HCT116 (cell line): Measurements from ENCODE around the gene UTS2. TPM values are rescaled to one million over a fixed set of nuclear protein-coding genes. Genes with fewer than 3 reads are reported as not detected.

Experiments used
- ATAC-seq: fragments of 200-7000 bp; cut with Tn5 transposase; 2 replicates; pipeline ENCODE4 v1.9.1; 2020; ENCODE audit warnings: mild to moderate bottlenecking, moderate library complexity
- BruUV-seq: library from RNA; stranded (reverse); fragments of 400-500 nt; replicated peaks from 2 replicates; lab custom pipeline; 2021; lab: Mats Ljungman, UMichigan
- CTCF ChIA-PET: fragments of 300-600 bp; sonication (Branson Sonifier 250); formaldehyde crosslinking; loops from one replicate; lab custom pipeline; 2021; ENCODE audit warnings: antibody characterized with exemption; lab: Charles Lee
- POLR2A ChIA-PET: fragments of 300-600, 350-600 bp; sonication (Branson Sonifier 250); formaldehyde crosslinking; loops from one replicate; lab custom pipeline; 2021; ENCODE audit warnings: antibody characterized with exemption; lab: Charles Lee
- RAD21 ChIA-PET, 2 experiments: fragments of 300-600 bp; sonication (Branson Sonifier 250); formaldehyde crosslinking; loops; one replicate each; lab custom pipeline; 2023; ENCODE audit warnings: low total read pairs in 2 of 2; ENCODE audit not compliant: uncharacterized antibody in 2 of 2, unreplicated experiment in 2 of 2, low non-redundant PET in 1 of 2; lab: Charles Lee
- DNase-seq: peaks from one replicate; pipeline ENCODE4 v3.0.0-alpha.2; 2010; ENCODE audit warnings: low read depth, low spot score
- H2AFZ ChIP-seq: fragments of 200-600 bp; shearing (Covaris generic), sonication (generic); 2 replicates; pipeline ENCODE4 v1.6.1; 2017; ENCODE audit warnings: low read depth, mixed run types, mixed read lengths, antibody characterized with exemption, low read length; ENCODE audit not compliant: poor library complexity, severe bottlenecking
- H3K27ac ChIP-seq: 2 replicates; pipeline ENCODE4 v1.5.1; 2012; ENCODE audit warnings: low read depth, low read length
- H3K27me3 ChIP-seq: fragments of 200-600 bp; sonication (generic); 2 replicates; pipeline ENCODE4 v1.6.1; 2016; ENCODE audit warnings: mixed run types, low read length, mixed read lengths; ENCODE audit not compliant: insufficient read depth
- H3K36me3 ChIP-seq, 2 experiments: fragments of 200-500 bp in 1 of 2; fragments of 200-600 bp in 1 of 2; sonication (Bioruptor generic) in 1 of 2; sonication (generic) in 1 of 2; 2 replicates each; pipeline versions ENCODE4 v1.5.1 to v1.6.1; 2014 to 2016; ENCODE audit warnings: low read length in 2 of 2, inconsistent platforms in 1 of 2, mixed read lengths in 1 of 2, mixed run types in 1 of 2; ENCODE audit not compliant: insufficient read depth in 2 of 2, control insufficient read depth in 1 of 2
- H3K4me1 ChIP-seq, 2 experiments: fragments of 200-600 bp in 1 of 2; sonication (generic) in 1 of 2; 2 replicates each; pipeline versions ENCODE4 v1.5.1 to v1.6.1; 2012 to 2017; ENCODE audit warnings: low read length in 2 of 2, inconsistent platforms in 1 of 2, mild to moderate bottlenecking in 1 of 2, mixed read lengths in 1 of 2, mixed run types in 1 of 2, moderate library complexity in 1 of 2; ENCODE audit not compliant: insufficient read depth in 2 of 2, control insufficient read depth in 1 of 2
- H3K4me2 ChIP-seq: fragments of 200-600 bp; sonication (generic); 2 replicates; pipeline ENCODE4 v1.6.1; 2017; ENCODE audit warnings: mixed run types, low read length, mixed read lengths
- H3K4me3 ChIP-seq, 2 experiments: fragments of 200-600 bp in 1 of 2; sonication (generic) in 1 of 2; replicated peaks in 1 of 2; 2 replicates each; pipeline ENCODE4 v1.5.1; 2011 to 2016; ENCODE audit warnings: low read length in 2 of 2, control low read depth in 1 of 2, low read depth in 1 of 2, mild to moderate bottlenecking in 1 of 2, mixed read lengths in 1 of 2, mixed run types in 1 of 2
- H3K79me2 ChIP-seq: fragments of 200-600 bp; sonication (generic); 2 replicates; pipeline ENCODE4 v1.6.1; 2017; ENCODE audit warnings: mild to moderate bottlenecking, mixed run types, low read length, moderate library complexity, mixed read lengths; ENCODE audit not compliant: insufficient read depth
- H3K9ac ChIP-seq: fragments of 200-600 bp; sonication (generic); 2 replicates; pipeline ENCODE4 v1.6.1; 2016; ENCODE audit warnings: low read length, mixed read lengths
- H3K9me2 ChIP-seq: fragments of 200-600 bp; sonication (generic), shearing (Covaris generic); 2 replicates; pipeline ENCODE4 v1.6.1; 2017; ENCODE audit warnings: mixed run types, mild to moderate bottlenecking, moderate library complexity; ENCODE audit not compliant: insufficient read depth
- H3K9me3 ChIP-seq, 2 experiments: fragments of 200-500 bp in 1 of 2; fragments of 200-600 bp in 1 of 2; sonication (Bioruptor generic) in 1 of 2; sonication (generic) in 1 of 2; 2 replicates each; pipeline ENCODE4 v1.6.1; 2014 to 2017; ENCODE audit warnings: low read length in 2 of 2, mixed read lengths in 2 of 2, inconsistent platforms in 1 of 2, low read depth in 1 of 2, mild to moderate bottlenecking in 1 of 2, mixed run types in 1 of 2, moderate library complexity in 1 of 2; ENCODE audit not compliant: control insufficient read depth in 1 of 2, insufficient read depth in 1 of 2
- H4K20me1 ChIP-seq: fragments of 200-600 bp; sonication (generic), shearing (Covaris generic); 2 replicates; pipeline ENCODE4 v1.6.1; 2017; ENCODE audit warnings: mixed run types, mild to moderate bottlenecking, moderate library complexity; ENCODE audit not compliant: insufficient read depth
- EGR1 ChIP-seq: IDR thresholded peaks from 2 replicates; pipeline ENCODE4 v1.6.1; 2012; ENCODE audit warnings: low read depth
- ELF1 ChIP-seq: IDR thresholded peaks from 2 replicates; pipeline ENCODE4 v1.6.1; 2012; ENCODE audit warnings: low read depth, borderline replicate concordance
- EZH2 ChIP-seq: fragments of 200-600 bp; sonication (generic); IDR thresholded peaks from 2 replicates; pipeline ENCODE4 v1.6.1; 2017; ENCODE audit warnings: antibody characterized with exemption, mixed run types
- EZH2phosphoT487 ChIP-seq: fragments of 200-600 bp; IDR thresholded peaks from 2 replicates; pipeline ENCODE4 v1.6.1; 2018; ENCODE audit warnings: antibody characterized with exemption, borderline replicate concordance
- FOSL1 ChIP-seq: IDR thresholded peaks from 2 replicates; pipeline ENCODE4 v1.6.1; 2012; ENCODE audit warnings: low read depth
- POLR2A ChIP-seq: IDR thresholded peaks from 2 replicates; pipeline ENCODE4 v1.7.0; 2011; ENCODE audit warnings: borderline replicate concordance; ENCODE audit not compliant: insufficient read depth, insufficient read length; ENCODE audit errors: extremely low read depth
- POLR2AphosphoS5 ChIP-seq: IDR thresholded peaks from 2 replicates; pipeline ENCODE4 v1.6.1; 2011; ENCODE audit warnings: mild to moderate bottlenecking, low read depth, low read length, moderate library complexity
- RAD21 ChIP-seq: IDR thresholded peaks from 2 replicates; pipeline ENCODE4 v1.6.1; 2012; ENCODE audit warnings: low read depth, mild to moderate bottlenecking
- SIN3A ChIP-seq: IDR thresholded peaks from 2 replicates; pipeline ENCODE4 v1.6.1; 2012; ENCODE audit warnings: low read depth
- SRF ChIP-seq: IDR thresholded peaks from 2 replicates; pipeline ENCODE4 v1.6.1; 2012; ENCODE audit warnings: low read depth
- TCF7L2 ChIP-seq: IDR thresholded peaks from 2 replicates; pipeline ENCODE4 v1.7.0; 2011; ENCODE audit warnings: borderline replicate concordance, inconsistent platforms; ENCODE audit not compliant: insufficient read depth, insufficient read length; ENCODE audit errors: extremely low read depth
- ZFX ChIP-seq: fragments of 450-650 bp; IDR thresholded peaks from 2 replicates; pipeline ENCODE4 v1.6.1; 2017
- ZNF274 ChIP-seq: fragments of 200-500 bp; sonication (Bioruptor generic); IDR thresholded peaks from 2 replicates; pipeline ENCODE4 v1.6.1; 2014; ENCODE audit warnings: mild to moderate bottlenecking, low read depth, low read length, inconsistent platforms
- intact Hi-C: fragments of 100-400 bp; cut with micrococcal nuclease; formaldehyde crosslinking; loops from 2 replicates; pipeline ENCODE4 v1.10.0; 2022
- total RNA-seq: library from RNA; stranded (reverse); gene quantifications from one replicate; pipeline ENCODE4 v1.2.1, GENCODE V29; 2021; ENCODE audit not compliant: unreplicated experiment
- TF ChIP-seq, protein P1 (sequence below): IDR thresholded peaks from 2 replicates; pipeline ENCODE4 v1.6.1; 2012; ENCODE audit warnings: low read depth
- TF ChIP-seq, protein P2 (sequence below), 3 experiments: fragments of 200-600 bp in 1 of 3; sonication (generic) in 1 of 3; IDR thresholded peaks in 2 of 3; conservative IDR thresholded peaks in 1 of 3; 2 replicates each; pipeline ENCODE4 v1.5.1; 2012 to 2017; ENCODE audit warnings: low read depth in 2 of 3, low read length in 2 of 3, antibody characterized with exemption in 1 of 3, borderline replicate concordance in 1 of 3, control low read depth in 1 of 3, mild to moderate bottlenecking in 1 of 3, mixed read lengths in 1 of 3, mixed run types in 1 of 3, moderate library complexity in 1 of 3; ENCODE audit not compliant: insufficient read depth in 1 of 3
- TF ChIP-seq, protein P3 (sequence below): IDR thresholded peaks from 2 replicates; pipeline ENCODE4 v1.6.1; 2011; ENCODE audit warnings: mild to moderate bottlenecking, low read length, moderate library complexity; ENCODE audit not compliant: insufficient replicate concordance; ENCODE audit errors: extremely low read depth
- TF ChIP-seq, protein P4 (sequence below): IDR thresholded peaks from 2 replicates; pipeline ENCODE4 v1.6.1; 2012

Gene UTS2
- total RNA-seq, 1 experiment from 2014 or later: 3.0 TPM

DNA sequence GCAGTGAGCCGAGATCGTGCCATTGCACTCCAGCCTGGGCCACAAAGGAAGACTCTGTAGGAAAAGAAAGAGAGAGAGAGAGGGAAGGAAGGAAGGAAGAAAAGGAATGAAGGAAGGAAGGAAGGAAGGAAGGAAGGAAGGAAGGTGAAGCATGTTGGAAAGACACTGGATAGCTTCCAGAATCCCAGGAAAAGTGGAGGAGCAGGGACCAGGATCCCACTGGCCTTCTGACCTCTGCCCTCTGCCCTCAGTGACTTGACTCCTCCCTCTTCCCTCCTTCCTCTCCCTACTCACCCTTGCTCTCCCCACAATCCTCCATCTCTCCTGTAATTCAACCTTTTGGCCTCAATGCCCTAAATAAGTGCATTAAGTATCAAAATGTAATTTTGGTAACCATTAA lies 4.1 kb upstream of the UTS2 start:
- H3K4me3 ChIP-seq: no peak overlapping the region
- no peaks in the 10 kb centered on the region for H3K36me3 ChIP-seq
- ChIA-PET RAD21 (no interaction called here), POLR2A (no interaction called here), CTCF (no interaction called here)
- ATAC-seq (no peak), DNase-seq (no peak)
- BruUV-seq: no TSS peak
- no peak overlapping the region for H3K9ac ChIP-seq
- H4K20me1 ChIP-seq: no peaks in the 10 kb centered on the region
- no peaks in the 10 kb centered on the region for H3K9me2 ChIP-seq
- H2AFZ ChIP-seq: no peak overlapping the region
- no peak overlapping the region for H3K27ac ChIP-seq
- H3K4me2 ChIP-seq: no peak overlapping the region
- no peaks in the 10 kb centered on the region for H3K4me1 ChIP-seq
- TF ChIP-seq, protein P1, sequence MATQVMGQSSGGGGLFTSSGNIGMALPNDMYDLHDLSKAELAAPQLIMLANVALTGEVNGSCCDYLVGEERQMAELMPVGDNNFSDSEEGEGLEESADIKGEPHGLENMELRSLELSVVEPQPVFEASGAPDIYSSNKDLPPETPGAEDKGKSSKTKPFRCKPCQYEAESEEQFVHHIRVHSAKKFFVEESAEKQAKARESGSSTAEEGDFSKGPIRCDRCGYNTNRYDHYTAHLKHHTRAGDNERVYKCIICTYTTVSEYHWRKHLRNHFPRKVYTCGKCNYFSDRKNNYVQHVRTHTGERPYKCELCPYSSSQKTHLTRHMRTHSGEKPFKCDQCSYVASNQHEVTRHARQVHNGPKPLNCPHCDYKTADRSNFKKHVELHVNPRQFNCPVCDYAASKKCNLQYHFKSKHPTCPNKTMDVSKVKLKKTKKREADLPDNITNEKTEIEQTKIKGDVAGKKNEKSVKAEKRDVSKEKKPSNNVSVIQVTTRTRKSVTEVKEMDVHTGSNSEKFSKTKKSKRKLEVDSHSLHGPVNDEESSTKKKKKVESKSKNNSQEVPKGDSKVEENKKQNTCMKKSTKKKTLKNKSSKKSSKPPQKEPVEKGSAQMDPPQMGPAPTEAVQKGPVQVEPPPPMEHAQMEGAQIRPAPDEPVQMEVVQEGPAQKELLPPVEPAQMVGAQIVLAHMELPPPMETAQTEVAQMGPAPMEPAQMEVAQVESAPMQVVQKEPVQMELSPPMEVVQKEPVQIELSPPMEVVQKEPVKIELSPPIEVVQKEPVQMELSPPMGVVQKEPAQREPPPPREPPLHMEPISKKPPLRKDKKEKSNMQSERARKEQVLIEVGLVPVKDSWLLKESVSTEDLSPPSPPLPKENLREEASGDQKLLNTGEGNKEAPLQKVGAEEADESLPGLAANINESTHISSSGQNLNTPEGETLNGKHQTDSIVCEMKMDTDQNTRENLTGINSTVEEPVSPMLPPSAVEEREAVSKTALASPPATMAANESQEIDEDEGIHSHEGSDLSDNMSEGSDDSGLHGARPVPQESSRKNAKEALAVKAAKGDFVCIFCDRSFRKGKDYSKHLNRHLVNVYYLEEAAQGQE: no peak
- TF ChIP-seq EZH2 (no peak), TCF7L2 (no peak), EGR1 (no peak), SIN3A (no peak), ZFX (no peak), FOSL1 (no peak), SRF (no peak), RAD21 (no peak), POLR2AphosphoS5 (no peak), ELF1 (no peak), EZH2phosphoT487 (no peak), POLR2A (no peak), ZNF274 (no peak)
- TF ChIP-seq, protein P2, sequence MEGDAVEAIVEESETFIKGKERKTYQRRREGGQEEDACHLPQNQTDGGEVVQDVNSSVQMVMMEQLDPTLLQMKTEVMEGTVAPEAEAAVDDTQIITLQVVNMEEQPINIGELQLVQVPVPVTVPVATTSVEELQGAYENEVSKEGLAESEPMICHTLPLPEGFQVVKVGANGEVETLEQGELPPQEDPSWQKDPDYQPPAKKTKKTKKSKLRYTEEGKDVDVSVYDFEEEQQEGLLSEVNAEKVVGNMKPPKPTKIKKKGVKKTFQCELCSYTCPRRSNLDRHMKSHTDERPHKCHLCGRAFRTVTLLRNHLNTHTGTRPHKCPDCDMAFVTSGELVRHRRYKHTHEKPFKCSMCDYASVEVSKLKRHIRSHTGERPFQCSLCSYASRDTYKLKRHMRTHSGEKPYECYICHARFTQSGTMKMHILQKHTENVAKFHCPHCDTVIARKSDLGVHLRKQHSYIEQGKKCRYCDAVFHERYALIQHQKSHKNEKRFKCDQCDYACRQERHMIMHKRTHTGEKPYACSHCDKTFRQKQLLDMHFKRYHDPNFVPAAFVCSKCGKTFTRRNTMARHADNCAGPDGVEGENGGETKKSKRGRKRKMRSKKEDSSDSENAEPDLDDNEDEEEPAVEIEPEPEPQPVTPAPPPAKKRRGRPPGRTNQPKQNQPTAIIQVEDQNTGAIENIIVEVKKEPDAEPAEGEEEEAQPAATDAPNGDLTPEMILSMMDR (IDR thresholded peaks at IDR 0.05 in 2 of 3, conservative IDR thresholded peaks at IDR 0.05 in 1 of 3; ENCODE audit: borderline replicate concordance in 1 of 3, insufficient read depth in 1 of 3, low read depth in 2 of 3, low read length in 2 of 3): no peak
- TF ChIP-seq, protein P3, sequence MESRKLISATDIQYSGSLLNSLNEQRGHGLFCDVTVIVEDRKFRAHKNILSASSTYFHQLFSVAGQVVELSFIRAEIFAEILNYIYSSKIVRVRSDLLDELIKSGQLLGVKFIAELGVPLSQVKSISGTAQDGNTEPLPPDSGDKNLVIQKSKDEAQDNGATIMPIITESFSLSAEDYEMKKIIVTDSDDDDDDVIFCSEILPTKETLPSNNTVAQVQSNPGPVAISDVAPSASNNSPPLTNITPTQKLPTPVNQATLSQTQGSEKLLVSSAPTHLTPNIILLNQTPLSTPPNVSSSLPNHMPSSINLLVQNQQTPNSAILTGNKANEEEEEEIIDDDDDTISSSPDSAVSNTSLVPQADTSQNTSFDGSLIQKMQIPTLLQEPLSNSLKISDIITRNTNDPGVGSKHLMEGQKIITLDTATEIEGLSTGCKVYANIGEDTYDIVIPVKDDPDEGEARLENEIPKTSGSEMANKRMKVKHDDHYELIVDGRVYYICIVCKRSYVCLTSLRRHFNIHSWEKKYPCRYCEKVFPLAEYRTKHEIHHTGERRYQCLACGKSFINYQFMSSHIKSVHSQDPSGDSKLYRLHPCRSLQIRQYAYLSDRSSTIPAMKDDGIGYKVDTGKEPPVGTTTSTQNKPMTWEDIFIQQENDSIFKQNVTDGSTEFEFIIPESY: no peak
- TF ChIP-seq, protein P4, sequence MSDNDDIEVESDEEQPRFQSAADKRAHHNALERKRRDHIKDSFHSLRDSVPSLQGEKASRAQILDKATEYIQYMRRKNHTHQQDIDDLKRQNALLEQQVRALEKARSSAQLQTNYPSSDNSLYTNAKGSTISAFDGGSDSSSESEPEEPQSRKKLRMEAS: no peak
- intact Hi-C loops: no loop called here
- H3K79me2 ChIP-seq: no peaks in the 10 kb centered on the region
- no peaks in the 10 kb centered on the region for H3K9me3 ChIP-seq
- H3K27me3 ChIP-seq: no peaks in the 10 kb centered on the region
